ENCODE results near the gene LRP2.

GRCh38 chr2:169082995-169083394, 279.3 kb downstream of the LRP2 start:
- TF ChIP-seq CTCF (IDR thresholded peaks at IDR 0.05) (no peak), ZFX (IDR thresholded peaks at IDR 0.05; ENCODE audit: borderline replicate concordance) (no peak)

Measured in 22Rv1 (cell line).